GM23338 (cell line): ENCODE measurements around the gene CASS4.

Source experiments
- CREB1 ChIP-seq: fragments of 250-450 bp; sonication (Bioruptor Pico); IDR thresholded peaks from 2 replicates; pipeline ENCODE4 v1.5.0; 2020; ENCODE audit warnings: low read depth, mild to moderate bottlenecking, moderate library complexity
- CTCF ChIP-seq, 2 experiments: fragments of 200-600 bp in 1 of 2; sonication (generic) in 1 of 2; conservative IDR thresholded peaks; 2 replicates each; pipeline versions ENCODE4 v1.5.1 to v1.6.1; 2016 to 2017; ENCODE audit warnings: antibody characterized with exemption in 2 of 2, low read depth in 2 of 2, mild to moderate bottlenecking in 2 of 2, moderate library complexity in 1 of 2
- ETS1 ChIP-seq: IDR thresholded peaks from 2 replicates; pipeline ENCODE4 v1.6.1; 2016; ENCODE audit warnings: antibody characterized with exemption
- EZH2 ChIP-seq: fragments of 200-600 bp; sonication (generic); IDR thresholded peaks from one replicate; pipeline ENCODE4 v1.8.0; 2017; ENCODE audit warnings: antibody characterized with exemption, mild to moderate bottlenecking, low read depth; ENCODE audit not compliant: unreplicated experiment
- EZH2phosphoT487 ChIP-seq: fragments of 200-600 bp; sonication (generic); IDR thresholded peaks from one replicate; pipeline ENCODE4 v1.8.1; 2018; ENCODE audit warnings: antibody characterized with exemption; ENCODE audit not compliant: unreplicated experiment
- JUNB ChIP-seq: IDR thresholded peaks from one replicate; pipeline ENCODE4 v1.6.1; 2016; ENCODE audit warnings: antibody characterized with exemption; ENCODE audit not compliant: unreplicated experiment
- NANOG ChIP-seq: IDR thresholded peaks from 2 replicates; pipeline ENCODE4 v1.6.1; 2016; ENCODE audit warnings: antibody characterized with exemption, borderline replicate concordance
- POLR2AphosphoS5 ChIP-seq: IDR thresholded peaks from 2 replicates; pipeline ENCODE4 v1.6.1; 2016; ENCODE audit warnings: antibody characterized with exemption, low read depth
- REST ChIP-seq: IDR thresholded peaks from one replicate; pipeline ENCODE4 v1.6.1; 2018; ENCODE audit warnings: antibody characterized with exemption; ENCODE audit not compliant: unreplicated experiment
- STAT1 ChIP-seq: IDR thresholded peaks from one replicate; pipeline ENCODE4 v1.6.1; 2016; ENCODE audit warnings: antibody characterized with exemption; ENCODE audit not compliant: unreplicated experiment
- ZNF114 ChIP-seq: fragments of 250-450 bp; sonication (Bioruptor Pico); IDR thresholded peaks from 2 replicates; pipeline ENCODE4 v1.5.0; 2020; ENCODE audit warnings: mild to moderate bottlenecking, moderate library complexity
- ZNF331 ChIP-seq: fragments of 250-450 bp; sonication (Bioruptor Pico); IDR thresholded peaks from 2 replicates; pipeline ENCODE4 v1.5.0; 2020; ENCODE audit warnings: low read depth, mild to moderate bottlenecking, moderate library complexity
- ZNF462 ChIP-seq: fragments of 250-450 bp; sonication (Bioruptor Pico); IDR thresholded peaks from 2 replicates; pipeline ENCODE4 v1.5.0; 2020; ENCODE audit warnings: mild to moderate bottlenecking, moderate library complexity

GRCh38 chr20:56395166-56395565 lies 16.9 kb upstream of the CASS4 start:
- TF ChIP-seq CTCF (conservative IDR thresholded peaks at IDR 0.05; ENCODE audit: low read depth in 2 of 2) (no peak), POLR2AphosphoS5 (no peak), EZH2 (no peak), JUNB (no peak), ZNF114 (CRISPR knock-in tag) (no peak), REST (no peak), ZNF331 (CRISPR knock-in tag) (no peak), EZH2phosphoT487 (no peak), CREB1 (CRISPR knock-in tag) (no peak), STAT1 (no peak), ETS1 (no peak), NANOG (no peak), ZNF462 (CRISPR knock-in tag) (no peak)
